ENCODE data around the gene MICU2. TPM values are rescaled to one million over a fixed set of nuclear protein-coding genes. Genes with fewer than 3 reads are reported as not detected.
A peak's percentile ranks its signal among the peaks of the same experiment; 100 is the strongest.

Gene MICU2
- total and polyA plus RNA-seq, 4 donors, result 27.5 to 31.9 (median 30.2) TPM

- peak overlapping the region; percentile 70 to 99 for H3K4me3 ChIP-seq (ENCODE audit: low read length in 2 of 2)
- no peaks in the 10 kb centered on the region for H3K9me3 ChIP-seq (ENCODE audit: control insufficient read depth, low read length)
- H3K27ac ChIP-seq (ENCODE audit: low read depth in 1 of 2, low read length in 2 of 2), result peak overlapping the region; percentile 4 to 93
- no peaks in the 10 kb centered on the region for H3K36me3 ChIP-seq (ENCODE audit: control insufficient read depth in 1 of 2, insufficient read depth in 2 of 2, low read length in 1 of 2)
- no peak for ATAC-seq (ENCODE audit: low FRiP score)
- 0 to 1% methylated on average over 16 of the region's 16 CpGs for WGBS, 2 donors
- no peaks in the 10 kb centered on the region for H3K27me3 ChIP-seq (ENCODE audit: control insufficient read depth in 1 of 2, insufficient read depth in 2 of 2, low read length in 1 of 2)
- H3K4me1 ChIP-seq (ENCODE audit: control insufficient read depth in 1 of 2, insufficient read depth in 2 of 2, low read length in 2 of 2), result no peaks in the 10 kb centered on the region
- intact Hi-C loops (cut with DNase I), result loop anchor here in 1 of 2 donors (2.0 kb wide), 1 partner anchor 160 kb away; no protein-coding TSS in a partner anchor
- DNase-seq, result no peak
Measured at GRCh38 chr13:21458451-21458812, 145.5 kb downstream of the MICU2 start.

GRCh38 chr13:21453387-21454081 lies 150.4 kb downstream of the MICU2 start:
- ATAC-seq (ENCODE audit: low FRiP score) (no peak), DNase-seq (no peak)
- Histone ChIP-seq H3K27ac (ENCODE audit: low read depth in 1 of 2, low read length in 2 of 2) (no peak overlapping the region), H3K9me3 (ENCODE audit: control insufficient read depth, low read length) (no peaks in the 10 kb centered on the region), H3K27me3 (ENCODE audit: control insufficient read depth in 1 of 2, insufficient read depth in 2 of 2, low read length in 1 of 2) (no peaks in the 10 kb centered on the region), H3K36me3 (ENCODE audit: control insufficient read depth in 1 of 2, insufficient read depth in 2 of 2, low read length in 1 of 2) (no peaks in the 10 kb centered on the region), H3K4me1 (ENCODE audit: control insufficient read depth in 1 of 2, insufficient read depth in 2 of 2, low read length in 2 of 2) (no peaks in the 10 kb centered on the region), H3K4me3 (ENCODE audit: low read length in 2 of 2) (no peak overlapping the region)
- intact Hi-C loops (cut with DNase I), result no loop called here
- WGBS, 2 donors, result 89 to 97% methylated on average over 6 of the region's 6 CpGs

GRCh38 chr13:21450936-21451335 lies 153.0 kb downstream of the MICU2 start:
- DNase-seq (no peak), ATAC-seq (ENCODE audit: low FRiP score) (no peak)
- no peaks in the 10 kb centered on the region for H3K36me3 ChIP-seq (ENCODE audit: control insufficient read depth in 1 of 2, insufficient read depth in 2 of 2, low read length in 1 of 2)
- no peaks in the 10 kb centered on the region for H3K27me3 ChIP-seq (ENCODE audit: control insufficient read depth in 1 of 2, insufficient read depth in 2 of 2, low read length in 1 of 2)
- no peak overlapping the region for H3K4me3 ChIP-seq (ENCODE audit: low read length in 2 of 2)
- H3K27ac ChIP-seq (ENCODE audit: low read depth in 1 of 2, low read length in 2 of 2), result no peak overlapping the region
- 91 to 93% methylated on average over 3 of the region's 3 CpGs for WGBS, 2 donors
- no peaks in the 10 kb centered on the region for H3K9me3 ChIP-seq (ENCODE audit: control insufficient read depth, low read length)
- no peaks in the 10 kb centered on the region for H3K4me1 ChIP-seq (ENCODE audit: control insufficient read depth in 1 of 2, insufficient read depth in 2 of 2, low read length in 2 of 2)
- intact Hi-C loops (cut with DNase I), result no loop called here

- Histone ChIP-seq H3K4me1 (ENCODE audit: control insufficient read depth in 1 of 2, insufficient read depth in 2 of 2, low read length in 2 of 2) (no peaks in the 10 kb centered on the region), H3K36me3 (ENCODE audit: control insufficient read depth in 1 of 2, insufficient read depth in 2 of 2, low read length in 1 of 2) (no peaks in the 10 kb centered on the region), H3K9me3 (ENCODE audit: control insufficient read depth, low read length) (no peaks in the 10 kb centered on the region), H3K27ac (ENCODE audit: low read depth in 1 of 2, low read length in 2 of 2) (no peak overlapping the region), H3K27me3 (ENCODE audit: control insufficient read depth in 1 of 2, insufficient read depth in 2 of 2, low read length in 1 of 2) (no peaks in the 10 kb centered on the region), H3K4me3 (ENCODE audit: low read length in 2 of 2) (no peak overlapping the region)
- no peak for ATAC-seq (ENCODE audit: low FRiP score)
- 96% methylated on average over 2 of the region's 2 CpGs for WGBS, 2 donors
- intact Hi-C loops (cut with DNase I), result no loop called here
- no peak for DNase-seq
Measured at GRCh38 chr13:21446656-21447055, 157.3 kb downstream of the MICU2 start.

GRCh38 chr13:21445759-21446158 lies 158.2 kb downstream of the MICU2 start:
- Histone ChIP-seq H3K4me3 (ENCODE audit: low read length in 2 of 2) (no peak overlapping the region), H3K27me3 (ENCODE audit: control insufficient read depth in 1 of 2, insufficient read depth in 2 of 2, low read length in 1 of 2) (no peaks in the 10 kb centered on the region), H3K4me1 (ENCODE audit: control insufficient read depth in 1 of 2, insufficient read depth in 2 of 2, low read length in 2 of 2) (no peaks in the 10 kb centered on the region), H3K27ac (ENCODE audit: low read depth in 1 of 2, low read length in 2 of 2) (no peak overlapping the region), H3K36me3 (ENCODE audit: control insufficient read depth in 1 of 2, insufficient read depth in 2 of 2, low read length in 1 of 2) (no peaks in the 10 kb centered on the region), H3K9me3 (ENCODE audit: control insufficient read depth, low read length) (no peaks in the 10 kb centered on the region)
- DNase-seq (no peak), ATAC-seq (ENCODE audit: low FRiP score) (no peak)
- WGBS, 2 donors, result 83 to 89% methylated on average over 6 of the region's 6 CpGs
- intact Hi-C loops (cut with DNase I), result no loop called here

- no peak for DNase-seq
- intact Hi-C loops (cut with DNase I), result no loop called here
- Histone ChIP-seq H3K4me3 (ENCODE audit: low read length in 2 of 2) (no peak overlapping the region), H3K4me1 (ENCODE audit: control insufficient read depth in 1 of 2, insufficient read depth in 2 of 2, low read length in 2 of 2) (no peaks in the 10 kb centered on the region), H3K9me3 (ENCODE audit: control insufficient read depth, low read length) (peaks cover 1% of the 10 kb centered on the region), H3K27ac (ENCODE audit: low read depth in 1 of 2, low read length in 2 of 2) (no peak overlapping the region), H3K27me3 (ENCODE audit: control insufficient read depth in 1 of 2, insufficient read depth in 2 of 2, low read length in 1 of 2) (no peaks in the 10 kb centered on the region), H3K36me3 (ENCODE audit: control insufficient read depth in 1 of 2, insufficient read depth in 2 of 2, low read length in 1 of 2) (no peaks in the 10 kb centered on the region)
- WGBS, 2 donors, result 89 to 92% methylated on average over 1 of the region's 1 CpG
- no peak for ATAC-seq (ENCODE audit: low FRiP score)
Measured at GRCh38 chr13:21443171-21443570, 160.8 kb downstream of the MICU2 start.

Other genes starting within 250 kb of the MICU2 start
- gene ZDHHC20, start 144.9 kb downstream of the MICU2 start, total RNA-seq, result 10 to 100 TPM; 49.5 to 55.5 TPM
- 10 to 100 TPM; 18.0 to 25.9 TPM for gene ZDHHC20, start 144.9 kb downstream of the MICU2 start, polyA plus RNA-seq
- gene FGF9, start 66.9 kb upstream of the MICU2 start, total RNA-seq, result 1 to 10 TPM in 1 of 2 donors, under 1 TPM in 1; 0.62 to 6.1 TPM
- not detected for gene FGF9, start 66.9 kb upstream of the MICU2 start, polyA plus RNA-seq